HL-60/S4 treated with phorbol 12-myristate 13-acetate at 8.2 ng/mL for 4 days and 3 days (cell line): ENCODE data around the gene NEU4.
"Not testable (repeated sequence)": the region's sequence is repeated elsewhere in the genome, so short reads cannot be mapped to it uniquely, and the experiment has no call there.

Experiments used
- in situ Hi-C: fragments of 300-500 bp; cut with MboI; formaldehyde crosslinking; loops from 2 replicates; pipeline ENCODE4 v1.15.0; 2022; ENCODE audit warnings: low sequenced_read_pairs

NEU4 gene

GRCh38 chr2:241833101-241833663, 24.2 kb downstream of the NEU4 start:
- in situ Hi-C loops, result no loop called here

GRCh38 chr2:241833756-241834526, 24.9 kb downstream of the NEU4 start:
- in situ Hi-C loops, result not testable (repeated sequence)

- in situ Hi-C loops, result no loop called here
Measured at GRCh38 chr2:241834527-241835210, 25.7 kb downstream of the NEU4 start.

- in situ Hi-C loops, result no loop called here
Measured at GRCh38 chr2:241835611-241836010, 26.6 kb downstream of the NEU4 start.

DNA sequence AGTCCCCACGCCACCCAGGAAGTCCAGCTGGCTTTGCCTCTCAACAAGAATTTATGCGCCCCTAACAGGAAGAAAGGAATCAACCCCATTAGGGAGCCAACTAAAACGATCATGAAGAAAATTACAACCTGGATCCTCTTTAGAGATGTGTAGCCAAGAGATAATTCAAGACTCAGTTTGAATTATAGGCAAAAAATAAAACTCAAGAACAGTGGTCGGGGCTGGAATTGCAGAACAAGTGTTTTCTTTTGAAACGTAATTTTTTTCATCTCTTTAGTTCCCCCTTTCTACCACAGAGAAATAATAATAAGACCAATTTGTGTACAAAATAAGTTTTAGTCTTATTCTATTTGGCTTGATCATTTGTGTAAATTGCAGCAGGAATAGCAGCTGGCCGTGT, 27.3 kb downstream of the NEU4 start:
- in situ Hi-C loops, result no loop called here

- in situ Hi-C loops, result no loop called here
Measured at GRCh38 chr2:241837197-241837965, 28.4 kb downstream of the NEU4 start.

GRCh38 chr2:241841181-241842066, 32.4 kb downstream of the NEU4 start:
- in situ Hi-C loops, result no loop called here

DNA sequence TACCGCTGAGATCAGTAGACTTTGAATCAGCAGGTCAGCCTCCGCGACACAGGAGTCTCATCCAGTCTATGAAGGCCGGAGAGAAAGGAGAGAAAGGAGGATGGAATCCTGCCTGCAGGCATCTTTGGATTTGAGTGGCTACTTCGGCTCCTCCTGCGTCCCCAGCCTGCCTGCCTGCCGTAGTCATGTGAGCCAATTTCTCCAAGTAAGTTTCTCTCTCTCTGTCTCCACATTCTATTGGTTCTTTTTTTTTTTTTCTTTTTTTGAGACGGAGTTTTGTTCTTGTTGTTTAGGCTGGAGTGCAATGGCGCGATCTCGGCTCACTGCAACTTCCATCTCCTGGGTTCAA, 33.0 kb downstream of the NEU4 start:
- in situ Hi-C loops, result no loop called here

- in situ Hi-C loops, result no loop called here
Measured at GRCh38 chr2:241842620-241843211, 33.7 kb downstream of the NEU4 start.

DNA sequence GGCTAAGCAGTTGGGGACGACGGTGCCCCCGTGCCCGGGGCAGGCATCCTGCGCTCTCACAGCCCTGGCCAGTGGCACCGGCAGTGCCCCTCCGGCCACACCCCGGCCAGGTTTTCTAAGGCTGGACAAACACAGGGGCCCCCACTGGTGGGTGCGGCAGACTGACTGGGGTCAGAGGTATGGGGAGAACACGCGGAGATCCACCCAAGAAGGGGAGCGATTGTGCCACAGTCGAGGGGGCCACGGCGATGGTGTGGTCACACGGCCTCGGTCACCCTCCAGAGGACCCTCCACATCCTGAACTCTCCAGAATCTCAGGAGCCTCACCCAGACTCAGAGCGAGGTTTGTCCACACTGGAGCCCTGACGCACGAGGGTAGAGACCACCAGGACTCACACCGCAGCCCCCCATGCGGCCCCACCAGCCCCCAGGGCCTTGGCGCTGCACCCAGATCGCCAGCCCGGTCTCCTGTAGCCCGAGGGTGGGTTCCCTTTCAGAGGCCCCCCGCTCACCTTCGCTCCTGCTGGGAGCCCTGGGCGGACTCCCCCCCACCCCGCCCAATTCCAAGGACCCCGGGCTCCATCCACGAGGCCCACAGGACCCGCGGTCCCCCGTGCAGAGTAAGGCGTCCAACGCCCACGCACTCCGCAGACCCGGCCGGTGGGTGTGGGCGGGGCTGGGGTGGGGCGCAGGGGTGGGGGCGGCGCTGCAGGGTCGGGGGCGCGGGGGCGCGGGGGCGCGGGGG, 34.5 kb downstream of the NEU4 start:
- in situ Hi-C loops, result no loop called here

DNA sequence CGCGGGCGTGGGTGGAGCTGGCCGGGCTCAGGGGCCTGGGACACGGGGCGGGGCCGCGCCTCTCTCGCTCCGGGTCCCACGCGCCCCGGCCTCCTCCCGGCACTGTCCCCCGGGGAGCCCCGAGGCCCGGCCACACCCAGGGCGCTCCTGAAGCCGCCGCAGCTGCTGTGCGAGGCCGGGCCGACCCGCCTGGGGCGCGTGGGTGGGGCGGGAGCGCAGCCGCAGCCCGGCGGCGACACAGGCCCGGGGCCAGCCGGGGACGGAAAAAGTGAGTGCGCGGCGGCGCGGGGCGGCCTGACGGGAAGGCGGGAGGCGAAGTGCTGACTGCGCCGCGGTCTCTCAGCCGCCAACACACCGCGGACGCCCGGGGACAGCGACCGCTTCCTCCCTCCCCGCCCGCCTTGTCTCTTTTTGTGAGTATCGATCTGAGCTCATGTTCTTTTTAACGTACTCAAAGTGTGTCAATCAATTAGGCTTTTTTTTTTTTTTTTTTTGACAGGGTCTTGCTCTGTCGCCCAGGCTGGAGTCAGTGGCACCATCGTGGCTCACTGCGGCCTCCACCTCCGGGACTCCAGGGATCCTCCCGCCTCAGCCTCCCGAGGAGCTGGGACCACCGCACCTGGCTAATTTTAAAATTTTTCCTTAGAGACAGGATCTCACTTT, 35.2 kb downstream of the NEU4 start:
- in situ Hi-C loops, result no loop called here

DNA sequence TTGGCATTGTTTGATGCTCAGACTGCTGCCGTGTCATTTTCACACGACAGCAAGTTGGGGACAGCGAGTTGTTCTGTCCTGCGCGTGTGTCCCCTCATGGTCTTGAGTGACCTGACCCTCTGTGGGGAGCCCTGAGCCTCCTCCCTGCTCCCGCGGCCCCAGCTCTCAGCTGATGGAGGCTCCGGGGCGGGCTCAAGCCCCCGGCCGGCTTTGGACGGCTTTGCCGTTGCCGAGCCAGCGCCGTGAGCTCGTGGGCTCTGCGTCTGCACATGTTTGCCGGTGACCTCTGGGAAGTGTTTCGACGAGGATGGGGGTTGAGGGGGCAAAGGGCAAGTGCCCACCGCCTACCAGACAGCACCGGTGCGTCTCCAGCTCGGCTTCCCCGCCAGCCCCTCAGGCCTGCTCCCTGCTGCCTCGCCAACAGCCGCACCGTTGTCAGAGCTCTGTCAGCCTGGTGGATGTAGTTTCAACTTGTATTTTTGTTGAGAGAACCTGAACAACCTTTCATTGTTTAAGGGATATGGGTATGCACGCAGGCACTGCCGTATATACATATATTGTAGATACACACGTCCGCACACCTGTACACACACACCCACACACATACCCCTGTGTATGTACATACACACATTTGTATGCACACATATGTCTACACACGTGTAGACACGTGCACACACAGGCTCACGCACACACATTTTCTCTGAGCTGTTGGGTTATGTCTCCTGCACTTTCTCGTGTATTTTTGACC, 36.0 kb downstream of the NEU4 start:
- in situ Hi-C loops, result no loop called here

DNA sequence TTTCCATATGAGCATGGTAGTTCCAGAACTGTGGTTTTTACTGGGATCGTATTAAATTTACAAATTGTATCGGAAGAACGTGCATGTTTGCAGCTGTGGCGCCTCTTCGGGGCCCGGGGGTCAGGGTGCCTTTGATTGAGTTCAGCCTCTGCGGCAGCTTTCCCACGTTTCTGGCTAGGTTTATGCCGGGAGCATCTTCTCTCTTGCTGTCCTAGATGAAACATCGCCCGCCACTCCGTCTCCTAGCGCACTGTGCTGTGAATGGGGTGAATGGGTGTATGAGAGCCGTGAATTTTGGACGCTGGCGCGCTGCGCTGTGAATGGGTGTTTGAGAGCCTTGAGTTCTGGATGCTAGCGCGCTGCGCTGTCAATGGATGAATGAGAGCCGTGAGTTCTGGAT, 37.4 kb downstream of the NEU4 start:
- in situ Hi-C loops, result no loop called here

GRCh38 chr2:241848761-241849615, 40.0 kb downstream of the NEU4 start:
- in situ Hi-C loops, result no loop called here

DNA sequence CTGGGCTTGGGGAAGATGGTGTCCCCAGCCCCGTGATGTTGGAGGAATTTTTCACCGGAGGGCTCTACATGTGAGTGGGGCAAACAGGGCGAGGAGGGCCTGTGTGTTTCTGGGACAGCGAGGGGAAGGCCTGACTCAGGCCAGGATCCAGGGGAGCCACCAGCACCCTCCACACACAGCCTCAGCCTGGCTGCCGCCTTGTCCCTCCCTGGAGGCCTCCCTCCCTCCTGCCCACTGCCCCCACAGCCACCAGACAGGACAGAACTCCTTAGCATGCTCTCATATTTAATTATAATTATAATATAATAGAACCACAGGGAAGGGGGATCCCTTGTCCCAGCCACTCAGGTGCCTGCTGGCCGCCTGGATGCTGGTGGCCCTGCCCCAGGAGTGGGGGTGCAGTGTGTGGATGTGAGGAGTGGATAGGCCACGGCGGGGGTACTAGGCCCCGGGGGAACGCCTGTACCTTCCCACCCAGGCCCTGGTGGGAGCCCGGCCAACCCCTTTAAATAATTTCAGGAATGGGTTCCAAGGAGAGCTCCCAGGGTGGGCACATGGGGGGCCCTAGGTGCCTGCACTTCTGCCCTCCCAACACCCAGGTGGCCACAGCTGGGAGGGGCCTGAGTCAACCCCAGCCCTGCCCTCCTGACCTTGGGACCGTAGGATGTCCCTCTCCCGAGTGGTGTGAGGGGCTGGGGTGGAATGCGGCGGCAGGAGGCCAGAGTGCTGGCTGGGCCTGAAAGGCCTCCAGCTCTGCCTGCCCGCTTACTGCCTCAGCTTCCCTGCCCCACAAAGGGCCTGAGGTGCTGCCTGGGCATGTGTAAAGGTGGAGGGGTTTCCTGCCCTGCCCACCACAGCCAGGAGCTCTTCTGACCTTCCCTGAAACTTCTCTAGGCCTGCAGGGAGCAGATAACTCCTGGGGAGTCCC, 40.9 kb downstream of the NEU4 start:
- in situ Hi-C loops, result no loop called here
